Activated naive CD4-positive, alpha-beta T cell treated with anti-CD3 and anti-CD28 coated beads, Interleukin-2, amount 50 U/mL, for 72 hours (primary cell): Measurements from ENCODE around the gene SMYD2. TPM values are rescaled to one million over a fixed set of nuclear protein-coding genes. Genes with fewer than 3 reads are reported as not detected.
A peak's percentile ranks its signal among the peaks of the same experiment; 100 is the strongest.

Experiments used
- ATAC-seq, 2 donors: fragments of 150-1000 bp; cut with Tn5 transposase; 2 replicates each; pipeline ENCODE4 v1.10.0; 2021; ENCODE audit warnings: mild to moderate bottlenecking in 2 of 2, moderate library complexity in 2 of 2
- DNase-seq, 2 donors: peaks; one replicate each; pipeline ENCODE4 v3.0.0; 2021 to 2022; ENCODE audit warnings: low spot score in 2 of 2
- H3K27ac Mint-ChIP-seq, 2 donors: one replicate each; pipeline ENCODE4 v1.8.0; 2022; ENCODE audit warnings: mild to moderate bottlenecking in 2 of 2, mixed read lengths in 2 of 2
- H3K36me3 Mint-ChIP-seq, 2 donors: one replicate each; pipeline ENCODE4 v1.8.0; 2022; ENCODE audit warnings: mixed read lengths in 2 of 2
- H3K9me3 Mint-ChIP-seq, 2 donors: one replicate each; pipeline ENCODE4 v1.8.0; 2022; ENCODE audit warnings: mixed read lengths in 2 of 2
- total RNA-seq, 2 donors: library from RNA; stranded (reverse); gene quantifications; one replicate each; pipeline ENCODE4 v1.2.3, GENCODE V29; 2022

SMYD2 gene
- total RNA-seq, 2 donors from 2014 or later = 15.4 to 45.7 TPM

GRCh38 chr1:214316593-214316992, 35.6 kb downstream of the SMYD2 start:
- Mint-ChIP-seq H3K36me3 (peaks cover 0 to 12% of the 10 kb centered on the region in 2 donors), H3K9me3 (no peaks in the 10 kb centered on the region), H3K27ac (no peak overlapping the region)
- DNase-seq = no peak
- peak in 1 of 2 donors; percentile 51 for ATAC-seq

GRCh38 chr1:214317300-214317699, 36.3 kb downstream of the SMYD2 start:
- H3K9me3 Mint-ChIP-seq = no peaks in the 10 kb centered on the region
- H3K36me3 Mint-ChIP-seq = peaks cover 0 to 12% of the 10 kb centered on the region in 2 donors
- no peak for ATAC-seq
- no peak for DNase-seq
- H3K27ac Mint-ChIP-seq = no peak overlapping the region

GRCh38 chr1:214317734-214318133, 36.8 kb downstream of the SMYD2 start:
- Mint-ChIP-seq H3K27ac (no peak overlapping the region), H3K9me3 (no peaks in the 10 kb centered on the region), H3K36me3 (peaks cover 0 to 12% of the 10 kb centered on the region in 2 donors)
- no peak for DNase-seq
- no peak for ATAC-seq

- Mint-ChIP-seq H3K9me3 (no peaks in the 10 kb centered on the region), H3K36me3 (peaks cover 0 to 12% of the 10 kb centered on the region in 2 donors), H3K27ac (peak overlapping the region in 1 of 2 donors; percentile 11)
- no peak for ATAC-seq
- no peak for DNase-seq
Observed at GRCh38 chr1:214318356-214318755, 37.4 kb downstream of the SMYD2 start.

GRCh38 chr1:214318956-214319736, 38.2 kb downstream of the SMYD2 start:
- DNase-seq = no peak
- no peak overlapping the region for H3K27ac Mint-ChIP-seq
- H3K36me3 Mint-ChIP-seq = peaks cover 0 to 12% of the 10 kb centered on the region in 2 donors
- no peaks in the 10 kb centered on the region for H3K9me3 Mint-ChIP-seq
- ATAC-seq = no peak

- no peak for ATAC-seq
Observed at GRCh38 chr1:214319938-214320337, 39.0 kb downstream of the SMYD2 start.

GRCh38 chr1:214321705-214322453, 40.9 kb downstream of the SMYD2 start:
- peaks cover 0 to 12% of the 10 kb centered on the region in 2 donors for H3K36me3 Mint-ChIP-seq
- ATAC-seq (no peak), DNase-seq (no peak)
- no peaks in the 10 kb centered on the region for H3K9me3 Mint-ChIP-seq
- no peak overlapping the region for H3K27ac Mint-ChIP-seq

More at GRCh38 chr1:214319938-214320337, 39.0 kb downstream of the SMYD2 start:
- Mint-ChIP-seq H3K9me3 (no peaks in the 10 kb centered on the region), H3K27ac (peak overlapping the region in 1 of 2 donors; percentile 4), H3K36me3 (peaks cover 0 to 12% of the 10 kb centered on the region in 2 donors)
- DNase-seq = no peak

GRCh38 chr1:214324896-214325800, 44.2 kb downstream of the SMYD2 start:
- no peaks in the 10 kb centered on the region for H3K36me3 Mint-ChIP-seq
- DNase-seq (no peak), ATAC-seq (no peak)
- no peak overlapping the region for H3K27ac Mint-ChIP-seq
- H3K9me3 Mint-ChIP-seq = no peaks in the 10 kb centered on the region

GRCh38 chr1:214326406-214326805, 45.4 kb downstream of the SMYD2 start:
- no peak for ATAC-seq
- no peak for DNase-seq
- H3K9me3 Mint-ChIP-seq = no peaks in the 10 kb centered on the region
- H3K36me3 Mint-ChIP-seq = no peaks in the 10 kb centered on the region
- no peak overlapping the region for H3K27ac Mint-ChIP-seq

GRCh38 chr1:214327514-214327913, 46.6 kb downstream of the SMYD2 start:
- DNase-seq (no peak), ATAC-seq (peak; percentile 21 to 56)
- Mint-ChIP-seq H3K27ac (peak overlapping the region in 1 of 2 donors; percentile 12), H3K36me3 (no peaks in the 10 kb centered on the region), H3K9me3 (no peaks in the 10 kb centered on the region)

- DNase-seq = peak; percentile 65 to 79
- ATAC-seq = peak; percentile 90 to 95
- H3K27ac Mint-ChIP-seq = no peak overlapping the region
- H3K9me3 Mint-ChIP-seq = no peaks in the 10 kb centered on the region
- H3K36me3 Mint-ChIP-seq = no peaks in the 10 kb centered on the region
Observed at GRCh38 chr1:214328770-214329469, 48.0 kb downstream of the SMYD2 start.

GRCh38 chr1:214329470-214330220, 48.7 kb downstream of the SMYD2 start:
- Mint-ChIP-seq H3K36me3 (peaks cover 0 to under 1% of the 10 kb centered on the region in 2 donors), H3K27ac (no peak overlapping the region), H3K9me3 (no peaks in the 10 kb centered on the region)
- DNase-seq (no peak), ATAC-seq (no peak)

GRCh38 chr1:214330222-214330621, 49.3 kb downstream of the SMYD2 start:
- no peak for ATAC-seq
- no peak for DNase-seq
- Mint-ChIP-seq H3K9me3 (no peaks in the 10 kb centered on the region), H3K27ac (no peak overlapping the region), H3K36me3 (peaks cover 0 to 6% of the 10 kb centered on the region in 2 donors)

- H3K9me3 Mint-ChIP-seq = no peaks in the 10 kb centered on the region
- no peak for ATAC-seq
- no peak for DNase-seq
- no peak overlapping the region for H3K27ac Mint-ChIP-seq
- peaks cover 0 to 6% of the 10 kb centered on the region in 2 donors for H3K36me3 Mint-ChIP-seq
Observed at GRCh38 chr1:214330715-214331114, 49.8 kb downstream of the SMYD2 start.

GRCh38 chr1:214331180-214331579, 50.2 kb downstream of the SMYD2 start:
- no peak for DNase-seq
- H3K36me3 Mint-ChIP-seq = peaks cover 0 to 6% of the 10 kb centered on the region in 2 donors
- H3K9me3 Mint-ChIP-seq = no peaks in the 10 kb centered on the region
- no peak for ATAC-seq
- no peak overlapping the region for H3K27ac Mint-ChIP-seq
